A549 (cell line): ENCODE results near the gene APP. TPM values are rescaled to one million over a fixed set of nuclear protein-coding genes. Genes with fewer than 3 reads are reported as not detected.

Experiments used
- ATAC-seq, 2 experiments: fragments of 200-7000 bp in 1 of 2; fragments of >200 bp in 1 of 2; cut with Nextera tagmentation in 1 of 2; cut with Tn5 transposase in 1 of 2; 3 replicates each; pipeline versions ENCODE4 v1.8.0 to v1.9.1; 2018 to 2020; ENCODE audit warnings: mild to moderate bottlenecking in 1 of 2, moderate library complexity in 1 of 2
- CTCF ChIA-PET: fragments of 300-600 bp; sonication (Branson Sonifier 250); formaldehyde crosslinking; extraction: SDS; loops from one replicate; lab custom pipeline; 2021; ENCODE audit warnings: antibody characterized with exemption, inconsistent platforms; lab: Yijun Ruan, JAX
- POLR2A ChIA-PET: fragments of 350-600 bp; formaldehyde crosslinking; extraction: SDS; loops from one replicate; lab custom pipeline; 2021; ENCODE audit warnings: antibody characterized with exemption, inconsistent platforms; lab: Yijun Ruan, JAX
- DNase-seq, 2 experiments: peaks; one replicate each; pipeline versions ENCODE4 v3.0.0 to v3.0.0-alpha.2; 2011 to 2016; ENCODE audit warnings: low read depth in 1 of 2, low spot score in 1 of 2
- FAIRE-seq: peaks from 2 replicates; lab custom pipeline; 2011; peaks lifted over from hg19 to GRCh38; lab: Jason Lieb, UNC
- H3K27ac ChIP-seq, 2 experiments: fragments of >200 bp; sonication (Bioruptor Twin); formaldehyde crosslinking; 3 replicates each; pipeline ENCODE4 v1.5.1; 2016 to 2017
- H3K4me1 ChIP-seq: fragments of >200 bp; sonication (Bioruptor Twin); formaldehyde crosslinking; 3 replicates; pipeline ENCODE4 v1.6.1; 2016
- H3K4me2 ChIP-seq: fragments of >200 bp; sonication (Bioruptor Twin); formaldehyde crosslinking; 3 replicates; pipeline ENCODE4 v1.6.1; 2016
- H3K4me3 ChIP-seq: fragments of >200 bp; sonication (Bioruptor Twin); formaldehyde crosslinking; 3 replicates; pipeline ENCODE4 v1.5.1; 2016
- H3K9me3 ChIP-seq: fragments of >200 bp; sonication (Bioruptor Twin); formaldehyde crosslinking; 3 replicates; pipeline ENCODE4 v1.6.1; 2016
- CBX8 ChIP-seq: fragments of 200-600 bp; sonication (generic); IDR thresholded peaks from 2 replicates; pipeline ENCODE4 v1.6.1; 2016
- CEBPB ChIP-seq, 2 experiments: fragments of >200 bp in 1 of 2; sonication (Bioruptor Twin) in 1 of 2; formaldehyde crosslinking in 1 of 2; IDR thresholded peaks; 2 replicates each; pipeline ENCODE4 v1.6.1; 2012 to 2016
- FOSL2 ChIP-seq, 2 experiments: fragments of 450-650 bp in 1 of 2; fragments of >200 bp in 1 of 2; sonication (Bioruptor Twin) in 1 of 2; formaldehyde crosslinking; IDR thresholded peaks; 2 replicates each; pipeline versions ENCODE4 v1.5.0 to v1.6.1; 2016 to 2020; ENCODE audit warnings: mild to moderate bottlenecking in 1 of 2, moderate library complexity in 1 of 2
- HES2 ChIP-seq: fragments of >200 bp; sonication (Bioruptor Twin); formaldehyde crosslinking; IDR thresholded peaks from 2 replicates; pipeline ENCODE4 v1.6.1; 2016
- JUN ChIP-seq, 2 experiments: fragments of >200 bp; sonication (Bioruptor Twin); formaldehyde crosslinking; IDR thresholded peaks; 2 replicates in 1 of 2; 3 replicates in 1 of 2; pipeline ENCODE4 v1.6.1; 2016 to 2017
- KDM1A ChIP-seq: fragments of 200-600 bp; sonication (generic); IDR thresholded peaks from 2 replicates; pipeline ENCODE4 v1.6.1; 2016; ENCODE audit warnings: low read depth, mild to moderate bottlenecking
- KDM5A ChIP-seq: fragments of 200-600 bp; sonication (generic); IDR thresholded peaks from 2 replicates; pipeline ENCODE4 v1.6.1; 2016; ENCODE audit warnings: antibody characterized with exemption, mild to moderate bottlenecking
- NFE2L2 ChIP-seq: fragments of 150-350 bp; conservative IDR thresholded peaks from 2 replicates; pipeline ENCODE4 v1.6.1; 2014; ENCODE audit warnings: low read length
- RCOR1 ChIP-seq: fragments of 150-350 bp; IDR thresholded peaks from 2 replicates; pipeline ENCODE4 v1.6.1; 2014; ENCODE audit warnings: antibody characterized with exemption, low read length, low read depth
- RFX5 ChIP-seq: fragments of 450-650 bp; IDR thresholded peaks from 2 replicates; pipeline ENCODE4 v1.7.1; 2014; ENCODE audit warnings: antibody characterized with exemption, mild to moderate bottlenecking, moderate library complexity
- RNF2 ChIP-seq: fragments of 200-600 bp; sonication (generic); IDR thresholded peaks from 2 replicates; pipeline ENCODE4 v1.6.1; 2016; ENCODE audit warnings: low read depth, mild to moderate bottlenecking, antibody characterized with exemption, moderate library complexity, borderline replicate concordance
- SMC3 ChIP-seq: fragments of >200 bp; sonication (Bioruptor Twin); formaldehyde crosslinking; IDR thresholded peaks from 3 replicates; pipeline ENCODE4 v1.6.1; 2018; ENCODE audit warnings: inconsistent platforms
- WGBS: methylation state at CpG from one replicate; pipeline ENCODE4 v1.1.6; 2017; ENCODE audit errors: missing lambda C conversion rate; 5-methylcytosine and 5-hydroxymethylcytosine counted together
- polyA plus RNA-seq, 4 experiments: library from polyadenylated mRNA; depleted of rRNA in 3 of 4; stranded (reverse); fragments of >200 nt; fragmentation: RNase III in 1 of 4; extraction: RNeasy Plus Mini Kit Qiagen cat#74134 plus additional on column Dnase treatment in 1 of 4; gene quantifications; 2 replicates in 3 of 4; 3 replicates in 1 of 4; pipeline ENCODE4 v1.2.3, GENCODE V29; 2011 to 2017
- small RNA-seq, 6 experiments: library from RNA; depleted of rRNA; stranded (forward); fragments of <200 nt; gene quantifications; one replicate each; pipeline ENCODE3, GENCODE V24; 2012
- TF ChIP-seq, protein P1 (sequence below): IDR thresholded peaks from 2 replicates; pipeline ENCODE4 v1.6.1; 2012; ENCODE audit warnings: low read depth, borderline replicate concordance
- TF ChIP-seq, protein P2 (sequence below): fragments of 250-450 bp; sonication (Bioruptor Pico); IDR thresholded peaks from 2 replicates; pipeline ENCODE4 v1.5.0; 2021; ENCODE audit warnings: mild to moderate bottlenecking, moderate library complexity, borderline replicate concordance
- TF ChIP-seq, protein P3 (sequence below): fragments of 450-650 bp; IDR thresholded peaks from 2 replicates; pipeline ENCODE4 v1.6.1; 2014; ENCODE audit warnings: antibody characterized with exemption

The APP gene
- polyA plus RNA-seq, 2 of the 4 experiments (the other 2 are of a cell fraction) = 540 to 565 TPM

DNA sequence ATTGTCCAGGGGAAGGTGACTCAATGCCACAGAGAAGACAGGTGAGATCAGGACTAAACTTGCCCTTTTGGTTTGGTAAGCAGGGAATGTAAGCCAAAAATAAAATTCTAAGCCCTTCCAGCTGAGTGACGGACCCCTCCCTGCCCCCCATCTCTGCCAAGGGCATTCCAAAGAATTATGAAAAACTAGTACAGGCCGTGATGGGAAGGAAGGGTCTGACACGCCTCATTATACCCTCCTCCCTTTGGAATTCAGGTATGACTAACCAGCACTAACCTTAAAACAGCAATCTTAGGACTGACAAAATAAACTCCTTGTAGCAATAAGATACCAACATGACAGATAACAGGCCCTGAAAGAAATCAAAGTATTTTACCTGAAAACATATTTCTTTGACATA, 336.2 kb downstream of the APP start:
- ATAC-seq = no peak
- no peak overlapping the region for H3K27ac ChIP-seq
- CTCF ChIA-PET = no interaction called here
- TF ChIP-seq, protein P1, sequence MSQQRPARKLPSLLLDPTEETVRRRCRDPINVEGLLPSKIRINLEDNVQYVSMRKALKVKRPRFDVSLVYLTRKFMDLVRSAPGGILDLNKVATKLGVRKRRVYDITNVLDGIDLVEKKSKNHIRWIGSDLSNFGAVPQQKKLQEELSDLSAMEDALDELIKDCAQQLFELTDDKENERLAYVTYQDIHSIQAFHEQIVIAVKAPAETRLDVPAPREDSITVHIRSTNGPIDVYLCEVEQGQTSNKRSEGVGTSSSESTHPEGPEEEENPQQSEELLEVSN = no peak
- TF ChIP-seq KDM5A = no peak
- TF ChIP-seq RFX5 = no peak
- TF ChIP-seq SMC3 = no peak
- no peak for TF ChIP-seq RCOR1
- no peak for TF ChIP-seq CBX8
- no peak for TF ChIP-seq JUN (IDR thresholded peaks at IDR 0.05)
- TF ChIP-seq RNF2 = no peak
- TF ChIP-seq KDM1A = no peak
- TF ChIP-seq, protein P2, sequence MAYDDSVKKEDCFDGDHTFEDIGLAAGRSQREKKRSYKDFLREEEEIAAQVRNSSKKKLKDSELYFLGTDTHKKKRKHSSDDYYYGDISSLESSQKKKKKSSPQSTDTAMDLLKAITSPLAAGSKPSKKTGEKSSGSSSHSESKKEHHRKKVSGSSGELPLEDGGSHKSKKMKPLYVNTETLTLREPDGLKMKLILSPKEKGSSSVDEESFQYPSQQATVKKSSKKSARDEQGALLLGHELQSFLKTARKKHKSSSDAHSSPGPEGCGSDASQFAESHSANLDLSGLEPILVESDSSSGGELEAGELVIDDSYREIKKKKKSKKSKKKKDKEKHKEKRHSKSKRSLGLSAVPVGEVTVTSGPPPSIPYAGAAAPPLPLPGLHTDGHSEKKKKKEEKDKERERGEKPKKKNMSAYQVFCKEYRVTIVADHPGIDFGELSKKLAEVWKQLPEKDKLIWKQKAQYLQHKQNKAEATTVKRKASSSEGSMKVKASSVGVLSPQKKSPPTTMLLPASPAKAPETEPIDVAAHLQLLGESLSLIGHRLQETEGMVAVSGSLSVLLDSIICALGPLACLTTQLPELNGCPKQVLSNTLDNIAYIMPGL (CRISPR knock-in tag) = no peak
- no peak for TF ChIP-seq HES2
- TF ChIP-seq CEBPB (IDR thresholded peaks at IDR 0.05) = no peak
- no peak for TF ChIP-seq FOSL2 (IDR thresholded peaks at IDR 0.05)
- no peak for TF ChIP-seq FOSL2 (CRISPR knock-in tag; IDR thresholded peaks at IDR 0.05)
- TF ChIP-seq, all 56 proteins: peak for 0
- DNase-seq = no peak
- WGBS = 21% methylated on average over 3 of the region's 3 CpGs
- Histone ChIP-seq H3K4me2 (no peak overlapping the region), H3K4me1 (no peaks in the 10 kb centered on the region), H3K9me3 (no peaks in the 10 kb centered on the region), H3K4me3 (no peak overlapping the region)
- POLR2A ChIA-PET = no interaction called here
- FAIRE-seq = no peak

GRCh38 chr21:25831300-25831960, 339.1 kb downstream of the APP start:
- Histone ChIP-seq H3K27ac (no peak overlapping the region), H3K9me3 (no peaks in the 10 kb centered on the region), H3K4me3 (no peak overlapping the region), H3K4me2 (no peak overlapping the region), H3K4me1 (no peaks in the 10 kb centered on the region)
- ChIA-PET POLR2A (no interaction called here), CTCF (no interaction called here)
- ATAC-seq (no peak), DNase-seq (no peak), FAIRE-seq (no peak)
- TF ChIP-seq FOSL2 (IDR thresholded peaks at IDR 0.05) = no peak
- no peak for TF ChIP-seq FOSL2 (CRISPR knock-in tag; IDR thresholded peaks at IDR 0.05)
- TF ChIP-seq, protein P1 = no peak
- no peak for TF ChIP-seq NFE2L2
- TF ChIP-seq, protein P3, sequence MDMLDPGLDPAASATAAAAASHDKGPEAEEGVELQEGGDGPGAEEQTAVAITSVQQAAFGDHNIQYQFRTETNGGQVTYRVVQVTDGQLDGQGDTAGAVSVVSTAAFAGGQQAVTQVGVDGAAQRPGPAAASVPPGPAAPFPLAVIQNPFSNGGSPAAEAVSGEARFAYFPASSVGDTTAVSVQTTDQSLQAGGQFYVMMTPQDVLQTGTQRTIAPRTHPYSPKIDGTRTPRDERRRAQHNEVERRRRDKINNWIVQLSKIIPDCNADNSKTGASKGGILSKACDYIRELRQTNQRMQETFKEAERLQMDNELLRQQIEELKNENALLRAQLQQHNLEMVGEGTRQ = no peak
- 41% methylated on average over 2 of the region's 2 CpGs for whole genome bisulfite sequencing

Small RNA genes lying within 50 kb of the gene (small RNA-seq; reads per million reads assigned to genes)
- gene RNU6-123P (0 reads per million in 6 experiments), gene RNU6-926P (0 reads per million in 6 experiments)
